HG03558 (cell line): Measurements from ENCODE around the gene MTR.

Experiments
- ATAC-seq: cut with Tn5 transposase; IDR thresholded peaks from one replicate; pipeline ENCODE4 v1.9.1; 2021; ENCODE audit warnings: moderate number of reproducible peaks; ENCODE audit not compliant: unreplicated experiment; ENCODE audit errors: extremely low read depth

MTR gene

DNA sequence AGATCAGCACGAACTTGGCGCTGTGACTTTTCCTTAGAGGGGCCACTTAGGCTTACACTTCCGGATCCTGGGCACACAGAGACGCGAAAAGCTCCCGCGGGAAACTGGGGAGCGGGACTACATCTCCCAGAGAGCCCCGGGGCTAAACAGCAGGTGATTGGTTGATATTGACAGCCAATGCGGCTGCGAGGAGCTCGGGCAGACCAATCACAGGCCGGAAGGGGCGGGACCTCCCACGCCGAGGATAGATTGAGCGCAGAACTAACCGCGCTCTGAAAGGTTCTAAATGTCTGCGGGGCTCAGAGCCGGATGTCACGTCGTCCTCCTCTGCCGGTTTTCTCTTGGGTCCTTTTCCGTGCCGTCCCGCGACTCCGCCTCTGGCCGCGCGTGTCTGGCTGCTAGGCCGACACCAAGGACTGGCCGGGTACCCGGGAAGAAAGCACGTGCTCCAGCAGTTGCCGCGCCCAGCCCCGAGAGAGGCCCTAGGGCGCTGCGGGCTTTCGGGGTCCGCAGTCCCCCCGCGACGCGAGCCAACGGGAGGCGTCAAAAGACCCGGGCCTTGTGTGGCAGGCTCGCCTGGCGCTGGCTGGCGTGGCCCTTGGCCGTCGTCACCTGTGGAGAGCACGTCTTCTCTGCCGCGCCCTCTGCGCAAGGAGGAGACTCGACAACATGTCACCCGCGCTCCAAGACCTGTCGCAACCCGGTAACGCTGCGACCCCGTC, at the start of gene MTR:
Gene MTR (plus strand): TSS at position 258 of the 722 bp plus-strand sequence. CDS start 412 bp downstream, at position 670.
- peak; percentile 96 for ATAC-seq

DNA sequence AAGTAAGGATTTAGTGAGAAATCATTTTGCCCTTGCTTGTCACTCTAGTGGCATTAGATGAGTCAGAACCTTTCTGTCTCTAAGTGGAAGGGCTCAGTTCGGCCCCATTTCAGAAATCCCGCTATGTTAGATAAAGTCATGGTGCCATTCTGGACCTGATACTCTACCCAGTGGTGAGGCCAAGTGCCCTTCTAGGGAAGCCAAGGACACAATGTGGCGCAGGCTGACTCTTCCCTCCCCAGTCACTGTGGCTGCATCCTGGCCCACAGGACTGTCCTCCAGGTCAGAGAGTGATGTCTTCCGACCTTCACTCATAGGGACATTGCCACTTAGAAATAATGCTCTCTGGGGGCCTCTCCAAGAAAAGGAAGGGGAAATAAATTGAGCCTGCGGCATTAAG, 48.3 kb upstream of the MTR start:
- ATAC-seq, result no peak

GRCh38 chr1:236747311-236747985, 47.6 kb upstream of the MTR start:
- no peak for ATAC-seq

- no peak for ATAC-seq
These were observed 46.7 kb upstream of the MTR start for GRCh38 chr1:236748268-236748870.

- no peak for ATAC-seq
These were observed 44.2 kb upstream of the MTR start for GRCh38 chr1:236750928-236751327.

DNA sequence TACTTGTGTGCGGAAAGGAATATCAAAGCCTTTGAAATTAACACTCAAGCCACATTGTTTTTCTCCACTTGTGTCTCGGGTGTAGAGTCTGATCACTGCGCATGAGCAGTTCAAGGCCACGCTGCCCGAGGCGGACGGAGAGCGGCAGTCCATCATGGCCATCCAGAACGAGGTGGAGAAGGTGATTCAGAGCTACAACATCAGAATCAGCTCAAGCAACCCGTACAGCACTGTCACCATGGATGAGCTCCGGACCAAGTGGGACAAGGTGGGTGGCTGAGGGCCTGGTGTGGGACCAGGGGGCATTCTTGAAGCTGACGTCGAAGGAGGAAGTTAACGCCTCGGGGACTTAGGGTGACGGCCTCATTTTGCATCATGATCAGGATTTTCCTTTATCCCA, 43.7 kb upstream of the MTR start:
- no peak for ATAC-seq

DNA sequence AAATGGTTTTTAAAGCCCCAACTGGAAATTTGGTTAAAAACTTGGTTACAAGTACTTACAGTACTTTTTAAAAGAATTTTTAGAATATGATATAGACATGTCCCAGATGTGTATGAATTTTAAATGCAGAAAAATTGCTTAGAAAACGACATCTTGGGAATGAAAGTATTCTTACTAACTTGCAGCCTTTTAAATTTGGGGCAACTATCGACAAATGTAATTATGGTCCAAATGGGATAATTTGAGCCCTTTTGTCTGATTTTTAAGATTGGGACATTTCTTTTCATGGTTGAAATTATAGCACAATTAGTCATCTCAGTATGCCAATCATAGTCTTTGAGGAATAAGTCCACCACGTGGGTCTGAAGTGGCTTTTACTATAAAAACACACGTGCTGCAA, 43.2 kb upstream of the MTR start:
- no peak for ATAC-seq

GRCh38 chr1:236753516-236753915, 41.6 kb upstream of the MTR start:
- ATAC-seq, result no peak

GRCh38 chr1:236753964-236754363, 41.1 kb upstream of the MTR start:
- no peak for ATAC-seq

GRCh38 chr1:236754525-236755210, 40.4 kb upstream of the MTR start:
- ATAC-seq, result no peak

DNA sequence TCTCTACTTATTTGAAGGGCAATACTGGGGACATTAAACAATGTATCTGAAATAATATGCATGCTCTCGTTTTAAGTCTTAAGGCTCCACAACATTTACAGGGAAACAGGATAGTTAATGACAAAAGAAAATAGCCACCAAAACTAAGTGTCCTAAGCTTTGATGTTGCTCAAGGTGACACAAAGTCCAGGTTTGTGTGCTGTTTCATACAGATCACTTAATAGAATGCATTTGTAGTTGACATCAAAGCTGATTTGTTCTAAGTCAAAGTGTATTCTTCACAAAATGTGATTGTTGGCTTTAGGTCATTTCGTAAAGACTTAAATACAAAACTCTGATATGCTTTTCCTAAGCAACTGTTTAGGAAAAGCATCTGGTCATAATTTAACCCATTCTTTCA, 37.5 kb upstream of the MTR start:
- ATAC-seq, result no peak

GRCh38 chr1:236759252-236759859, 35.7 kb upstream of the MTR start:
- ATAC-seq, result no peak

DNA sequence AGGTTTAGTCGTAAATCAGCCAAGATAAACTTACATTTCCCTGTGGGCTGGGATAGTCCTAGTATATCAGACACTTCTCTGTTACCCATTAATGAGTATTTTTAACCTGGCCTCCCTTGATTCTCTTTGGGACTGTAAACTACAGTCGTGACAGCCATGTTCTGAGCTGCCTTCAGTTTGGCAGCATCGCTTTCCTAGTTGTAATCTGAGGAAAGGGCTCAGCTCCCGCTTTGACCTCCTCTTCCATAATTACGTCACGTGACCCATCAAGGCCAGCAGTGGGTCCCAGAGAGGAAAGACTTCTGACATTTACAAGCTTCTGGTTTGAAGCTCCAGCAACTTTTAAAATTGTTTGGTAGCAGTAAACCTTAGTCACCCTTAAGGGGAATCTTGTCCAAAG, 34.6 kb upstream of the MTR start:
- no peak for ATAC-seq

DNA sequence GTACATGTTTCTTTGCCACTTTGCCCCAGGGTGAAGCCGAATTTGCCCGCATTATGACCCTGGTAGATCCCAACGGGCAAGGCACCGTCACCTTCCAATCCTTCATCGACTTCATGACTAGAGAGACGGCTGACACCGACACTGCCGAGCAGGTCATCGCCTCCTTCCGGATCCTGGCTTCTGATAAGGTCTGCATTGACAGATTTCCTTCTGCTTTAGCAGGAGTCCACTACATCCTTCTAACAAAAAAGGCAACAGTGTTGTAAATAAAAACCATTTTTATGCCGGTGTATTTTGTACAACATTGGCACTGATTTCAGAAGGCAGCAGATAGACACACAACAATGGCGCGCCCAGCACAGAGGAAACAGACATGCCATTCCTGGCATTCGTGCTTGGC, 34.1 kb upstream of the MTR start:
- no peak for ATAC-seq

GRCh38 chr1:236761397-236762132, 33.5 kb upstream of the MTR start:
- ATAC-seq, result no peak

DNA sequence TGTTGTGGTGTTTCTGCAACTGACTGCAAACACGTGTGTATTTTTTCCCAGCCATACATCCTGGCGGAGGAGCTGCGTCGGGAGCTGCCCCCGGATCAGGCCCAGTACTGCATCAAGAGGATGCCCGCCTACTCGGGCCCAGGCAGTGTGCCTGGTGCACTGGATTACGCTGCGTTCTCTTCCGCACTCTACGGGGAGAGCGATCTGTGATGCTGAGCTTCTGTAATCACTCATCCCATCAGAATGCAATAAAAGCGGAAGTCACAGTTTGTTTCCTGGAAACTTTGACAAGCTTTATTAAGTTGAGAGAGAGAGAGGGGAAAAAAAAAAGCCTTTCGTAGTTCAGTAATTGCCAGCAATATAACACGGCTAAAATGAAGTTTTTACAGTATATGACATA, 32.7 kb upstream of the MTR start:
- no peak for ATAC-seq

DNA sequence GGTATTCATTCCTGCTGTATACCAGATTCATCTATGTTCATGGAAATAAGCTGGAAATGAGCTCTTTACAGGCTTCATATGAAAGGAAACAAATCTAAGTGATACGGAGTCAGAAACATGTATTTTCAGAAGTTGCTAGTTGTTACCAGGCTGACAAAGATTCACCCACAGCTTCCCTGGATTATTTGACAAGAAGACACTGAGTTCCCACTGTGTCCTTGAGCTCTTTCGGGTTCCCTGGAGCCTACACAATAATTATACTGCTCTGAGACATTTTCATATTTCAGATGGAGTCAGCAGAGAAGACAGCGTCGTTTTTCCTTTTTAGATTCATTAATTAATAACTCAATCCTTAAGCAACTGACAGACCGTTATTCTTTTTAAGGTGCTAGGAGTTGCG, 29.3 kb upstream of the MTR start:
- ATAC-seq, result no peak

- no peak for ATAC-seq
These were observed 28.6 kb upstream of the MTR start for GRCh38 chr1:236766506-236766905.

GRCh38 chr1:236767276-236767675, 27.8 kb upstream of the MTR start:
- ATAC-seq, result no peak

- ATAC-seq, result no peak
These were observed 26.5 kb upstream of the MTR start for GRCh38 chr1:236768601-236769000.
